HepG2 (cell line): ENCODE results near the gene JAZF1.

Experiments
- CHD4 ChIP-seq: fragments of 200-600 bp; sonication (generic); IDR thresholded peaks from 2 replicates; pipeline ENCODE4 v1.7.0; 2017; ENCODE audit warnings: mild to moderate bottlenecking, low read length, borderline replicate concordance
- JUN ChIP-seq: sonication (generic); formaldehyde crosslinking; IDR thresholded peaks from 2 replicates; pipeline ENCODE4 v1.4.0; 2020; ENCODE audit warnings: mild to moderate bottlenecking, missing genetic modification reagents
- MED8 ChIP-seq: sonication (generic); formaldehyde crosslinking; IDR thresholded peaks from 2 replicates; pipeline ENCODE4 v1.8.1; 2023; ENCODE audit warnings: mild to moderate bottlenecking, missing genetic modification reagents; ENCODE audit not compliant: insufficient replicate concordance
- SMAD1 ChIP-seq: sonication (generic); formaldehyde crosslinking; IDR thresholded peaks from 2 replicates; pipeline ENCODE4 v1.4.0; 2020; ENCODE audit warnings: missing genetic modification reagents, low read depth, mild to moderate bottlenecking, borderline replicate concordance
- ZFP36L1 ChIP-seq: sonication (generic); formaldehyde crosslinking; IDR thresholded peaks from 2 replicates; pipeline ENCODE4 v1.8.0; 2022; ENCODE audit warnings: mild to moderate bottlenecking, missing genetic modification reagents, moderate library complexity
- ZNF274 ChIP-seq: sonication (generic); formaldehyde crosslinking; IDR thresholded peaks from 2 replicates; pipeline ENCODE4 v1.5.1; 2020; ENCODE audit warnings: mild to moderate bottlenecking, missing genetic modification reagents
- TF ChIP-seq, protein P1 (sequence below): sonication (generic); formaldehyde crosslinking; IDR thresholded peaks from 2 replicates; pipeline ENCODE4 v1.4.0; 2020; ENCODE audit warnings: missing genetic modification reagents, borderline replicate concordance
- TF ChIP-seq, protein P2 (sequence below): IDR thresholded peaks from 2 replicates; pipeline ENCODE4 v1.6.1; 2016; ENCODE audit warnings: control low read depth

DNA sequence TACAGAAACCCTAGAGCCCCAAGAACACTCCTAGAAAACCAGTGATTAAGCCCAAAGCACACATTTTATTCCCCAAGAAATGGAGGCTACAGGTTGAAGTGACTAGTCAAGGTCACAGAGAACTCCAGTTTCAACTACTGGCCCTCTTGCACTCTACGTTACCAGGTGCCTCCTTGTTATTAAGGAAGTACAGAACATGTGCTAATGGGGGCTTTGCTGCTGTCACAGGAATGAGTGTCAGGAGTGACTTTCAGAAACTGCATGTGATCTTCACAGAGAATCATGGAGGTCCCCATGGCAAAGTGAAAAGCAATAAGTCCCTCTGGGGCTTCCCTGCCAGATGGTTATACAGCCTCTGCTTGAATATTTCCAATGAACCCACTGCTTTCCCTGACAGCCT is 19.3 kb downstream of the JAZF1 start:
- TF ChIP-seq ZNF274 (CRISPR knock-in tag) = no peak
- no peak for TF ChIP-seq CHD4
- no peak for TF ChIP-seq SMAD1 (CRISPR knock-in tag)
- TF ChIP-seq, protein P1, sequence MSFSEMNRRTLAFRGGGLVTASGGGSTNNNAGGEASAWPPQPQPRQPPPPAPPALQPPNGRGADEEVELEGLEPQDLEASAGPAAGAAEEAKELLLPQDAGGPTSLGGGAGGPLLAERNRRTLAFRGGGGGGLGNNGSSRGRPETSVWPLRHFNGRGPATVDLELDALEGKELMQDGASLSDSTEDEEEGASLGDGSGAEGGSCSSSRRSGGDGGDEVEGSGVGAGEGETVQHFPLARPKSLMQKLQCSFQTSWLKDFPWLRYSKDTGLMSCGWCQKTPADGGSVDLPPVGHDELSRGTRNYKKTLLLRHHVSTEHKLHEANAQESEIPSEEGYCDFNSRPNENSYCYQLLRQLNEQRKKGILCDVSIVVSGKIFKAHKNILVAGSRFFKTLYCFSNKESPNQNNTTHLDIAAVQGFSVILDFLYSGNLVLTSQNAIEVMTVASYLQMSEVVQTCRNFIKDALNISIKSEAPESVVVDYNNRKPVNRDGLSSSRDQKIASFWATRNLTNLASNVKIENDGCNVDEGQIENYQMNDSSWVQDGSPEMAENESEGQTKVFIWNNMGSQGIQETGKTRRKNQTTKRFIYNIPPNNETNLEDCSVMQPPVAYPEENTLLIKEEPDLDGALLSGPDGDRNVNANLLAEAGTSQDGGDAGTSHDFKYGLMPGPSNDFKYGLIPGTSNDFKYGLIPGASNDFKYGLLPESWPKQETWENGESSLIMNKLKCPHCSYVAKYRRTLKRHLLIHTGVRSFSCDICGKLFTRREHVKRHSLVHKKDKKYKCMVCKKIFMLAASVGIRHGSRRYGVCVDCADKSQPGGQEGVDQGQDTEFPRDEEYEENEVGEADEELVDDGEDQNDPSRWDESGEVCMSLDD = no peak
- no peak for TF ChIP-seq JUN (CRISPR knock-in tag)
- TF ChIP-seq MED8 = no peak
- TF ChIP-seq ZFP36L1 = no peak
- TF ChIP-seq, protein P2, sequence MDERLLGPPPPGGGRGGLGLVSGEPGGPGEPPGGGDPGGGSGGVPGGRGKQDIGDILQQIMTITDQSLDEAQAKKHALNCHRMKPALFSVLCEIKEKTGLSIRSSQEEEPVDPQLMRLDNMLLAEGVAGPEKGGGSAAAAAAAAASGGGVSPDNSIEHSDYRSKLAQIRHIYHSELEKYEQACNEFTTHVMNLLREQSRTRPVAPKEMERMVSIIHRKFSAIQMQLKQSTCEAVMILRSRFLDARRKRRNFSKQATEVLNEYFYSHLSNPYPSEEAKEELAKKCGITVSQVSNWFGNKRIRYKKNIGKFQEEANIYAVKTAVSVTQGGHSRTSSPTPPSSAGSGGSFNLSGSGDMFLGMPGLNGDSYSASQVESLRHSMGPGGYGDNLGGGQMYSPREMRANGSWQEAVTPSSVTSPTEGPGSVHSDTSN (CRISPR knock-in tag) = no peak
